Nephron progenitor cell (in vitro differentiated cells): ENCODE measurements around the gene HIF1A.

Source experiments
- DNase-seq: peaks from one replicate; pipeline ENCODE4 v3.0.0; 2021
- H3K27ac Mint-ChIP-seq: 2 replicates; pipeline ENCODE4 v1.8.0; 2021; ENCODE audit warnings: mild to moderate bottlenecking, moderate library complexity, mixed read lengths
- H3K27me3 Mint-ChIP-seq: 2 replicates; pipeline ENCODE4 v1.8.0; 2021; ENCODE audit warnings: mild to moderate bottlenecking, low read depth, mixed read lengths; ENCODE audit not compliant: poor library complexity
- H3K36me3 Mint-ChIP-seq: 2 replicates; pipeline ENCODE4 v1.8.0; 2021; ENCODE audit warnings: low read depth, mixed read lengths
- H3K4me1 Mint-ChIP-seq: 2 replicates; pipeline ENCODE4 v1.8.0; 2021; ENCODE audit warnings: mixed read lengths
- H3K4me3 Mint-ChIP-seq: 2 replicates; pipeline ENCODE4 v1.8.0; 2021; ENCODE audit warnings: mild to moderate bottlenecking, moderate library complexity, mixed read lengths
- H3K9me3 Mint-ChIP-seq: 2 replicates; pipeline ENCODE4 v1.8.0; 2021; ENCODE audit warnings: mild to moderate bottlenecking, moderate library complexity, mixed read lengths
- CTCF ChIP-seq: fragments of 200-600 bp; sonication (generic); IDR thresholded peaks from 2 replicates; pipeline ENCODE4 v1.5.0; 2021; ENCODE audit warnings: antibody characterized with exemption

The HIF1A gene

DNA sequence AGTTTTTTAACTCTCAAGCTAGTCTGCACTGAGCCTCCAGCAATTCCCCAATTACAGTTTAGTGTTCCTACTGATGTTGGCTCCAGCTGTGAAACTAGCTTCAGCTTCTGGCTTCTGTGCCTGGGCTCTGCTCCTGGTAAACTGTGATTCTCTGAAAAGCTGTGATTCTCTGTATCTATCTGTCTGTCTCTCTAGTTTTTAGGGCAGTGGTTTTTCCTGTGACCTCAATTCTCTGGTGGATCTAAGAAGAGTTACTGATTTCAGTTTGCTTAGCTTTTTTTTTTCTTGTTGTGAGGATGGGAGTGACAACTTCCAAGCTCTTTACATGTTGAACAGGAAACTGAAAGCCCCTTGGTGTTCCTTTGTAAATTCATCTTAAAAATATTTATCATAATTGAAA is 3.8 kb upstream of the HIF1A start:
- TF ChIP-seq CTCF: no peak
- Mint-ChIP-seq H3K27me3 (peaks cover 2% of the 10 kb centered on the region), H3K9me3 (peaks cover 41% of the 10 kb centered on the region), H3K36me3 (peaks cover 12% of the 10 kb centered on the region), H3K4me3 (no peak overlapping the region), H3K27ac (peak overlapping the region; percentile 17), H3K4me1 (peaks cover 23% of the 10 kb centered on the region)
- DNase-seq: no peak

DNA sequence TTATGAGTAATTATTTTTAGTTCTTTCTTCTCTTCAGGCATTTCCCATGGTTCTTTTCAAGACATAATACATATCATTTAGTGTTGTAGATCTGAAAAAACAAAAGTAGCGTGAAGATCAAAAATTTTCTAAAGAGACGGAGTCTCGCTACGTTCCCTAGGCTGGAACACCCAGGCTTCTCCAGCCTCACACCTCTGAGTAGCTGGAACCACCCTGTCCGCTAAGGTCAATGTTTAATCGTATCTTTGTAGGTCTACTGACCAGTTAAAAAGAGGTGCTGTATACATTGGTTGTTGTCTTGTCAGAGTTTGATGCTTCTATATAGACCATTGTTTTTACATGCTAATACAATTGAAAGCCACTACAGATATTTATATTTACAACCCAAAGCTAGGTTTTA is 1.3 kb upstream of the HIF1A start:
- Mint-ChIP-seq H3K36me3 (peaks cover 13% of the 10 kb centered on the region), H3K27me3 (no peaks in the 10 kb centered on the region), H3K27ac (no peak overlapping the region), H3K4me3 (peak overlapping the region; percentile 89), H3K9me3 (peaks cover 17% of the 10 kb centered on the region), H3K4me1 (peaks cover 46% of the 10 kb centered on the region)
- no peak for DNase-seq
- no peak for TF ChIP-seq CTCF

DNA sequence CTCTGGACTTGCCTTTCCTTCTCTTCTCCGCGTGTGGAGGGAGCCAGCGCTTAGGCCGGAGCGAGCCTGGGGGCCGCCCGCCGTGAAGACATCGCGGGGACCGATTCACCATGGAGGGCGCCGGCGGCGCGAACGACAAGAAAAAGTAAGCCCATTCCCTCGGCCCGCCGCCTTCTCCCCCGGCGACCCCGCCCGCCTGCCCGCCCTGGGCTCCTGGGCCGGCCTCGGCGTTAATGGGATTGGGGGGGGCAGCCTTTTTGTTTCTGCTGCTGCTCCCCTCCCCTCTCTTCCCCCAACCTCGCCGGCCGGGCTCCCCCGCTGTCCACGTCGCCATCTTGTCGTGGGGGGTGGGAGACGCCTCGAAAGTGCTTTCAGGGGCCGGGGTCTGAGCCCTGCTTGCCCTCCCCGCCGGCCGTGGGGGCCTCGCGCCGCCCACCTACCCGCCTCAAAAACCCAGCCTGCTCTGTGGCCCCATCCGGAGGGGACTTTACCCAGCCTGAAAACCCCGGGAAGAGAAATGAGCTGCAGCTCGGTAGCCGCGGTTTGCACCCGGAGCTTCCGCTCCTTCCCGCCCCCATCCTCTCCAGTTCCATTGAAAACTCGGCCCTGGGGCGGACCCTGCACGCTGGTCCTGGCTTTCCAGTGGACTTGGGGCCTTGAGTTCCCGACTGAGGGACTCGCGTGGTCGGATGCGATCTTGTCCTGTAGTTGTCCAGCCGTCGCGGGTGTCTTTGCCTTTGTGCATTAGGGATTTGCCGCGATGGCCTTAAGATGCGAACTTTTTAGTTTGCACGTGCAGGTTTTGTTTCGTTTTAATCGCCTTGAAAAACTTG is 598 bp downstream of the HIF1A start:
- Mint-ChIP-seq H3K36me3 (peaks cover 21% of the 10 kb centered on the region), H3K27me3 (no peaks in the 10 kb centered on the region), H3K9me3 (peaks cover 2% of the 10 kb centered on the region), H3K4me3 (peak overlapping the region; percentile 97), H3K27ac (peak overlapping the region; percentile 100), H3K4me1 (peaks cover 61% of the 10 kb centered on the region)
- peak; percentile 76 for DNase-seq
- TF ChIP-seq CTCF: no peak

GRCh38 chr14:61696753-61697318 is 1.5 kb downstream of the HIF1A start:
- peak overlapping the region; percentile 98 for H3K27ac Mint-ChIP-seq
- peaks cover 52% of the 10 kb centered on the region for H3K4me1 Mint-ChIP-seq
- DNase-seq: no peak
- peak overlapping the region; percentile 97 for H3K4me3 Mint-ChIP-seq
- no peaks in the 10 kb centered on the region for H3K9me3 Mint-ChIP-seq
- no peak for TF ChIP-seq CTCF
- H3K27me3 Mint-ChIP-seq: no peaks in the 10 kb centered on the region
- H3K36me3 Mint-ChIP-seq: peaks cover 19% of the 10 kb centered on the region

DNA sequence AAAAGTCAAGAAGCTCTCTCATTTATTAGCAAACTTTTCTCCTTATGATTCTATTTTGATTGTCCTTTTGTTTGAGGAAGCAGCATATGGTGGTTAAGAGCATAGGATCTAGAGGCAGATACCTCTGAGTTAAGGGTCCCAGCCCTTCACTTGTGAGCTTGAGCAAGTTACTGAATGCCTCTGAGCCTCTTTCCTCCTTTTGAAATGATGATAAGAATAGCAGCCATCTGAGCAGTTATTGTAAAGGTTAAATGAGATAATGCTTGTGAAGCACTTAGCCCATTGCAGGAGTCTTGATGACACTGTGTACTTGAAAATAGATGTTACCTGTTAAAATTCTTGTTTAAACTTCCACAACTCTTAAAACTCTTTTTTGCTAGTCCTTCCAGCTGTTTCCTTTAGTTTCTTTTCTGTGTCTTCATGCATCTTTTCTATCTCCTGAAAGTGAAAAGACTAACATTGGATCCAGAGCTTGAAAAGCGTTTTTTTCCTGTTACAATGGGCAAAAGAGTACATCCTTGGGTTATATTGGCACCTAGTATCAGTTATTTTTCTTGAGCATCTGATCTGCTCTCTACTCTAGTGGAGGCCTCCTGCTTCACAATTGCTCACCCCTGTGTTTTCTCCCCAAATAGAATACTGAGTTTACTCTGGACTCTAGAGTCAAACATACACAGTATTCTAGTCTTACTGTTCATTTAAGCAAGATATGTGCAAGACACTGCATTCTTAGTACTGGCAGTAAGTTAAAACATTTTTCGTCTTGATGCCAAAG is 3.1 kb downstream of the HIF1A start:
- Mint-ChIP-seq H3K4me3 (peak overlapping the region; percentile 97), H3K27me3 (no peaks in the 10 kb centered on the region), H3K27ac (no peak overlapping the region), H3K4me1 (peaks cover 50% of the 10 kb centered on the region), H3K36me3 (peaks cover 19% of the 10 kb centered on the region), H3K9me3 (no peaks in the 10 kb centered on the region)
- no peak for TF ChIP-seq CTCF
- DNase-seq: no peak
